Measurements from ENCODE around the gene SEC61B.

SEC61B gene

DNA sequence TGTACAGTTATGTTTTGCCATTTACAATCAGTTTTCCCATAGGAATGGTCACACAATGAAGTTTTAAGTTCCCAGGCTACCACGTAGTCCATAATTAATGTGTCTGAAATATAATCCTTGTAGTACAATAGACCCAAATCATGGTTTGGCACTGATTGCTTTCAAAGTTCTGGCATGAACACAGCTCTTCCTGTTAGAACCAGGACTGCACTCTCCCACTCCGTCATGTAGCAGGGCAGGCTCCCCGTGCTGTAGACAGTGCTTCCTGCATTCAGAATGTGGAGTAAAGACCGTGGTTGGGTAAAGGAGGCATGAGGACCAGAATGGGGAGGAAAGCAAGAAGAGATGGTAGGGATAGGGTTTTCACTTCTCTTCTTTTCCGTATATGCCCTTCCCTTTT lies 4.0 kb downstream of the SEC61B start:
- Mint-ChIP-seq H3K27ac (no peak overlapping the region), H3K4me1 (peaks cover 25% of the 10 kb centered on the region)
- DNase-seq = no peak

DNA sequence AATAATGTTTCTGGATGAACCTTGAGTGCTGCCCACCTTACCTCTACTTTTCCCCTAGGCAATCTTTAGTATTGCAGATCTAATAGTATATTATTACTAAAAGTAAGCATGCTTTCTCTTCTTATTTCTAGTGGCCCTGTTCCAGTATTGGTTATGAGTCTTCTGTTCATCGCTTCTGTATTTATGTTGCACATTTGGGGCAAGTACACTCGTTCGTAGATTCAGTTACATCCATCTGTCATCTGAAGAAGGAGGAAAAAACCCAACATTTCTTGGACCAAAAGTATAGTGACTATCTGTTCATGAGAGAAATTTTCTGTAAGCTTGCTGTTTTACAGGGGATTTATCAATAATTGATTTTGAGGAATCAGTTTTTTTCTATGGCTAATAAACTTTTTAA lies 8.1 kb downstream of the SEC61B start:
- no peak for DNase-seq
- Mint-ChIP-seq H3K9me3 (no peaks in the 10 kb centered on the region), H3K27me3 (ENCODE audit: low read depth, poor library complexity) (no peaks in the 10 kb centered on the region), H3K27ac (no peak overlapping the region), H3K4me3 (no peak overlapping the region), H3K4me1 (no peaks in the 10 kb centered on the region), H3K36me3 (ENCODE audit: low read depth) (peaks cover 35% of the 10 kb centered on the region)
- TF ChIP-seq, protein P1, sequence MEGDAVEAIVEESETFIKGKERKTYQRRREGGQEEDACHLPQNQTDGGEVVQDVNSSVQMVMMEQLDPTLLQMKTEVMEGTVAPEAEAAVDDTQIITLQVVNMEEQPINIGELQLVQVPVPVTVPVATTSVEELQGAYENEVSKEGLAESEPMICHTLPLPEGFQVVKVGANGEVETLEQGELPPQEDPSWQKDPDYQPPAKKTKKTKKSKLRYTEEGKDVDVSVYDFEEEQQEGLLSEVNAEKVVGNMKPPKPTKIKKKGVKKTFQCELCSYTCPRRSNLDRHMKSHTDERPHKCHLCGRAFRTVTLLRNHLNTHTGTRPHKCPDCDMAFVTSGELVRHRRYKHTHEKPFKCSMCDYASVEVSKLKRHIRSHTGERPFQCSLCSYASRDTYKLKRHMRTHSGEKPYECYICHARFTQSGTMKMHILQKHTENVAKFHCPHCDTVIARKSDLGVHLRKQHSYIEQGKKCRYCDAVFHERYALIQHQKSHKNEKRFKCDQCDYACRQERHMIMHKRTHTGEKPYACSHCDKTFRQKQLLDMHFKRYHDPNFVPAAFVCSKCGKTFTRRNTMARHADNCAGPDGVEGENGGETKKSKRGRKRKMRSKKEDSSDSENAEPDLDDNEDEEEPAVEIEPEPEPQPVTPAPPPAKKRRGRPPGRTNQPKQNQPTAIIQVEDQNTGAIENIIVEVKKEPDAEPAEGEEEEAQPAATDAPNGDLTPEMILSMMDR (IDR thresholded peaks at IDR 0.05) = no peak

More for the DNA sequence above, 4.0 kb downstream of the SEC61B start:
- Mint-ChIP-seq H3K9me3 (no peaks in the 10 kb centered on the region), H3K27me3 (ENCODE audit: low read depth, poor library complexity) (no peaks in the 10 kb centered on the region), H3K36me3 (ENCODE audit: low read depth) (peaks cover 39% of the 10 kb centered on the region), H3K4me3 (no peak overlapping the region)
- TF ChIP-seq, protein P1 (IDR thresholded peaks at IDR 0.05) = no peak

DNA sequence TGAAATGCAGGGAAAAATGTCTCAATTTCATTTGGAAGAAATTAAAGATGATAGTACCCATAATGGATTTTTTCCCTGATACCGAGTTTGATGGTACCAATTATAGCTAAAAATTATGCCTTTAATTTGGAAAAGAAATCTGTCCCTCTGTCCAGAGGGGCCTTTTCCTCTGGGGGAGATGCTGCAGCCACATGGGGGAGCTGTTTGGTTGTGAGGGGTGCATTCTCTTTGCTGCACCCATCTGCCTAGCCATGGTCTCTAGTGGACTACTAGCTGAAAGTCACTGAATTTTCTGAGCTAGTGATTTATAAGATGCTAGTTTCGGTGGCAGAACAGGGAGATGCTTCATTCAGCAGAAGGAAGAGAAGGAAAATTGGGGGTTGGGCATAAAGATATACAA lies 9.6 kb downstream of the SEC61B start:
- peaks cover 33% of the 10 kb centered on the region for H3K36me3 Mint-ChIP-seq (ENCODE audit: low read depth)

DNA sequence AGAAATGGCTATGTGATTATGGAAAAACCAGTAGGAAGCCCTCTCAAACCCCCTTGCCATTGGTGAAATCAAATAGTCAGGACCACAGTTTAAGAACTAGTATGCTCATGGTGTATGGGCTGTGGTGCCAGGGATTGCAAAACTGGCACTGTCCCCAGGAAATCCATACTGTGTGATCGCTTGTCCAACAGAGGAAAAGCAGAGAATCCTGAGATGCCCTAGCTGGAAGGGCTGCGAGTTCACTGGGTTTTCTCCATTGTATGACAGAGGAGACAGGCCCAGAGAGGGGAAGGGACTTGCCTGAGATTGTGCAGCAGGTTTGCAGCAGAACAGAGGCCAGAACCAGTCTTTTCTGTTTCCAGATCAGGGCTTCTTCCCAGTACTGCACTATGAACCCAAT lies 12.5 kb downstream of the SEC61B start:
- Mint-ChIP-seq H3K9me3 (no peaks in the 10 kb centered on the region), H3K27ac (no peak overlapping the region), H3K4me3 (no peak overlapping the region), H3K27me3 (ENCODE audit: low read depth, poor library complexity) (no peaks in the 10 kb centered on the region), H3K36me3 (ENCODE audit: low read depth) (peaks cover 30% of the 10 kb centered on the region), H3K4me1 (peaks cover 3% of the 10 kb centered on the region)
- no peak for DNase-seq
- TF ChIP-seq, protein P1 (IDR thresholded peaks at IDR 0.05) = no peak

More for the DNA sequence above, 9.6 kb downstream of the SEC61B start:
- no peaks in the 10 kb centered on the region for H3K9me3 Mint-ChIP-seq
- H3K4me1 Mint-ChIP-seq = no peaks in the 10 kb centered on the region
- no peak overlapping the region for H3K4me3 Mint-ChIP-seq
- TF ChIP-seq, protein P1 (IDR thresholded peaks at IDR 0.05) = peak; percentile 31
- no peak overlapping the region for H3K27ac Mint-ChIP-seq
- H3K27me3 Mint-ChIP-seq (ENCODE audit: low read depth, poor library complexity) = no peaks in the 10 kb centered on the region
- peak; percentile 23 for DNase-seq

DNA sequence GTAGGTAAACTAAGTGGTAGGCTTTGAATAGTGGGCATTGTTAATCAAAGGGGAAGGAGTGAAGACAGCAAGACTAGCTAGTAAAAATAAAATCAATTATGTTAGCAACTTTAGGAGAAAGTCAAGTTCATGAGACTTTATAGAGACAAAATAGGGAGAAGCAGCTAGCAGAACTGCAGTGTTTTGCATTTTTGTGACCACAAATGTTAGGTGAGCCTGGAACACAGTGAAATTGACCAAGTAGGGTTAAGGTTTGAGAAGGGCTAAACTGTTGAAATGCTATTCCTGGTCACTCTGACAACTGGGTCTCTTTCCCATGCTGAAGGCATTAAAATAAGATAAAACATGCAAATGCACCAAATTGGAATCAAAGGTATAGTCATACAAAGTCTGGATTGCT lies 13.0 kb downstream of the SEC61B start:
- peaks cover 30% of the 10 kb centered on the region for H3K36me3 Mint-ChIP-seq (ENCODE audit: low read depth)
- peaks cover 8% of the 10 kb centered on the region for H3K4me1 Mint-ChIP-seq
- no peak for DNase-seq
- no peak overlapping the region for H3K27ac Mint-ChIP-seq
- no peaks in the 10 kb centered on the region for H3K9me3 Mint-ChIP-seq
- no peaks in the 10 kb centered on the region for H3K27me3 Mint-ChIP-seq (ENCODE audit: low read depth, poor library complexity)
- TF ChIP-seq, protein P1 (IDR thresholded peaks at IDR 0.05) = no peak
- H3K4me3 Mint-ChIP-seq = no peak overlapping the region

DNA sequence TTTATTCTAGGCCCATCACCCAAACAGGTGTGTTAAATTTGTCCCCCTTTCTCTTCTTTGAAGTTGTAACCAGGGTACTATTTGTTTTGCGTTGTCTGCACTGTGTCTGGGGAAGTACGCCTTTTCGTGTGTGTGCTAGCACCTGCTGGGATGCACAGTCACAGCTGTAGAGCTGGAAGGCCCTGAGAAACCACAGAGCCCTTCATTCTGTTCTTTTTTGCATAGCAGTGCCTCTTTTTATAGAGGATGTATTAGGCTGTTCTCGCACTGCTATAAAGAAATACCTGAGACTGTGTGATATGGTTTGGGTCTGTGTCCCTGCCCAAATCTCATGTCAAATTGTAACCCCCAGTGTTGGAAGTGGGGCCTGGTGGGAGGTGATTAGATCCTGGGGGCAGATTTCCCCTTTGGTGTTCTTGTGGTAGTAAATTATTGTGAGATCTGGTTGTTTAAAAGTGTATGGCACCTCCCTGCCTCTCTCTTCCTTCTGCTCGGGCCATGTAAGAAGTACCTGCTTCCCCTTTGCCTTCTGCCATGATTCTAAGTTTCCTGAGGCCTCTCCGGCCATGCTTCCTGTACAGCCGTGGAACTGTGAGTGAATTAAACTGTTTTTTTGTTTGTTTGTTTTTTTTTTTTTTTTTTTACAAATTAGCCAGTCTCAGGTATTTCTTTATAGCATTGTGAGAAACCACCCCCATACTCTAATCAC lies 14.0 kb downstream of the SEC61B start:
- DNase-seq = no peak
- TF ChIP-seq, protein P1 (IDR thresholded peaks at IDR 0.05) = no peak
- H3K9me3 Mint-ChIP-seq = no peaks in the 10 kb centered on the region
- no peaks in the 10 kb centered on the region for H3K27me3 Mint-ChIP-seq (ENCODE audit: low read depth, poor library complexity)
- peaks cover 8% of the 10 kb centered on the region for H3K4me1 Mint-ChIP-seq
- peaks cover 20% of the 10 kb centered on the region for H3K36me3 Mint-ChIP-seq (ENCODE audit: low read depth)
- no peak overlapping the region for H3K4me3 Mint-ChIP-seq
- H3K27ac Mint-ChIP-seq = no peak overlapping the region
